CD14-positive monocyte (primary cell): ENCODE results near the gene BAG3. TPM values are rescaled to one million over a fixed set of nuclear protein-coding genes. Genes with fewer than 3 reads are reported as not detected.

Experiments
- DNase-seq, 3 donors: peaks; one replicate each; pipeline ENCODE4 v3.0.0-alpha.2; 2011 to 2022
- H2AFZ ChIP-seq: 2 replicates; pipeline ENCODE4 v1.6.0; 2012; ENCODE audit warnings: mild to moderate bottlenecking, low read depth, low read length, inconsistent platforms; ENCODE audit not compliant: insufficient read depth, poor library complexity, severe bottlenecking
- H3K27ac ChIP-seq, 2 donors: 1 replicate in 1 of 2; 2 replicates in 1 of 2; pipeline ENCODE4 v1.5.1; 2012 to 2013; ENCODE audit warnings: low read length in 2 of 2, control low read depth in 1 of 2, inconsistent platforms in 1 of 2, low read depth in 1 of 2, mild to moderate bottlenecking in 1 of 2
- H3K27me3 ChIP-seq, 2 donors: one replicate each; pipeline versions ENCODE4 v1.6.0 to v1.6.1; 2011 to 2013; ENCODE audit warnings: low read length in 2 of 2; ENCODE audit not compliant: control insufficient read depth in 2 of 2, insufficient read depth in 2 of 2
- H3K36me3 ChIP-seq, 2 donors: replicated peaks in 1 of 2; 1 replicate in 1 of 2; 2 replicates in 1 of 2; pipeline versions ENCODE4 v1.5.1 to v1.6.1; 2012 to 2013; ENCODE audit warnings: low read length in 2 of 2, control low read depth in 1 of 2, inconsistent platforms in 1 of 2, mild to moderate bottlenecking in 1 of 2; ENCODE audit not compliant: insufficient read depth in 2 of 2, control insufficient read depth in 1 of 2
- H3K4me1 ChIP-seq, 2 donors: 1 replicate in 1 of 2; 2 replicates in 1 of 2; pipeline versions ENCODE4 v1.5.1 to v1.6.1; 2012 to 2013; ENCODE audit warnings: low read length in 2 of 2, control low read depth in 1 of 2, inconsistent platforms in 1 of 2, mild to moderate bottlenecking in 1 of 2, moderate library complexity in 1 of 2; ENCODE audit not compliant: insufficient read depth in 2 of 2, control insufficient read depth in 1 of 2
- H3K4me2 ChIP-seq: replicated peaks from 2 replicates; pipeline ENCODE3; 2012; ENCODE audit warnings: low read length, moderate library complexity, mild to moderate bottlenecking; ENCODE audit not compliant: poor library complexity, severe bottlenecking; ENCODE audit errors: extremely low read depth
- H3K4me3 ChIP-seq, 3 experiments: fragments of 200-600 bp in 1 of 3; sonication (generic) in 1 of 3; replicated peaks in 1 of 3; 1 replicate in 2 of 3; 2 replicates in 1 of 3; pipeline ENCODE4 v1.5.1; 2011 to 2013; ENCODE audit warnings: low read length in 3 of 3, mild to moderate bottlenecking in 3 of 3, control low read depth in 2 of 3, low read depth in 2 of 3, inconsistent platforms in 1 of 3, moderate library complexity in 1 of 3
- H3K79me2 ChIP-seq: 2 replicates; pipeline ENCODE4 v1.6.0; 2012; ENCODE audit warnings: mild to moderate bottlenecking, control low read depth, inconsistent platforms, low read length, moderate library complexity; ENCODE audit not compliant: insufficient read depth
- H3K9ac ChIP-seq: 2 replicates; pipeline ENCODE4 v1.6.0; 2017; ENCODE audit warnings: low read length, mild to moderate bottlenecking; ENCODE audit not compliant: insufficient read depth, poor library complexity, severe bottlenecking
- H3K9me3 ChIP-seq, 2 donors: replicated peaks in 1 of 2; 1 replicate in 1 of 2; 2 replicates in 1 of 2; pipeline versions ENCODE4 v1.5.1 to v1.6.1; 2012 to 2013; ENCODE audit warnings: low read length in 2 of 2, control low read depth in 1 of 2; ENCODE audit not compliant: control insufficient read depth in 1 of 2, insufficient read depth in 1 of 2
- H4K20me1 ChIP-seq: 2 replicates; pipeline ENCODE4 v1.6.0; 2012; ENCODE audit warnings: mild to moderate bottlenecking, low read length, control low read depth, moderate library complexity; ENCODE audit not compliant: insufficient read depth
- H3K27ac Mint-ChIP-seq, 7 donors: one replicate each; pipeline ENCODE4 v1.8.0; 2020; ENCODE audit warnings: mild to moderate bottlenecking in 7 of 7, mixed read lengths in 7 of 7, moderate library complexity in 6 of 7, inconsistent platforms in 2 of 7
- H3K27me3 Mint-ChIP-seq, 3 donors: one replicate each; pipeline ENCODE4 v1.8.0; 2021 to 2022; ENCODE audit warnings: low read depth in 3 of 3, mild to moderate bottlenecking in 3 of 3, mixed read lengths in 3 of 3, moderate library complexity in 3 of 3, inconsistent platforms in 1 of 3
- H3K36me3 Mint-ChIP-seq, 2 donors: one replicate each; pipeline ENCODE4 v1.8.0; 2020; ENCODE audit warnings: mixed read lengths in 2 of 2, inconsistent platforms in 1 of 2, mild to moderate bottlenecking in 1 of 2
- H3K4me1 Mint-ChIP-seq: one replicate; pipeline ENCODE4 v1.8.0; 2020; ENCODE audit warnings: mild to moderate bottlenecking, mixed read lengths
- H3K4me3 Mint-ChIP-seq, 2 donors: one replicate each; pipeline ENCODE4 v1.8.0; 2020; ENCODE audit warnings: mild to moderate bottlenecking in 2 of 2, mixed read lengths in 2 of 2, moderate library complexity in 1 of 2
- H3K9me3 Mint-ChIP-seq, 7 donors: one replicate each; pipeline ENCODE4 v1.8.0; 2020 to 2022; ENCODE audit warnings: mixed read lengths in 7 of 7, mild to moderate bottlenecking in 6 of 7, moderate library complexity in 6 of 7, inconsistent platforms in 2 of 7
- WGBS: methylation state at CpG from one replicate; pipeline ENCODE4 v1.1.5; 2013; ENCODE audit warnings: missing lambda C conversion rate; ENCODE audit not compliant: insufficient coverage; 5-methylcytosine and 5-hydroxymethylcytosine counted together
- intact Hi-C, 2 donors: fragments of 100-400 bp; cut with micrococcal nuclease; formaldehyde crosslinking; loops; one replicate each; pipeline versions ENCODE4 v1.15.0 to v1.15.1; 2023
- polyA plus RNA-seq, 3 donors: library from polyadenylated mRNA; depleted of rRNA in 1 of 3; unstranded in 2 of 3; stranded (reverse) in 1 of 3; fragments of 300-500 nt in 2 of 3; fragments of >200 nt in 1 of 3; fragmentation: Illumina TruSeq in 2 of 3; gene quantifications; 1 replicate in 2 of 3; 2 replicates in 1 of 3; pipeline ENCODE4 v1.2.3, GENCODE V29; 2012 to 2021
- TF ChIP-seq, protein P1 (sequence below): fragments of 200-600 bp; IDR thresholded peaks from one replicate; pipeline ENCODE4 v1.8.0; 2022; ENCODE audit warnings: antibody characterized with exemption, mild to moderate bottlenecking

The BAG3 gene
- polyA plus RNA-seq, 3 donors: 1.0 to 10.2 (median 2.8) TPM

DNA sequence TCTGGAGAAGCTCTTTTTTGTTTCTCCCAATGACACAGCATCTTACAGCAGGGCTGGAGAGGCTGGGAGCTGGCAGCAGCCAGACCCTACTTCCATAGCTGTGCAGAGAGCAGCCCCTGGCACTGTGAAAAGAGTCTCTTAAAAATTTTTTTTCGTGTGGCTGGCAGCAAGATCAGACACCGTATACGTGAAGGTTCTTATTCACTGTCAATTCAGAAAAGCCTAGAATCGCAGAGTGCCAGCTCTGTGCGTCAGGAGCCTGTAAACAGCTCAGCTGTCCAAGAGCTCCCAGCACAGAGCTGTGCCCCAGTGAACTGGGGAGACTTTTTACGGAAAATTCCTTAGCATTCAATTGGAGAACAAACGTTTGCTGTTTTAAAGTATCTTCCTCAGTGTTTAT is 6.5 kb downstream of the BAG3 start:
- H3K4me3 ChIP-seq: no peak overlapping the region
- H3K9ac ChIP-seq: no peak overlapping the region
- TF ChIP-seq, protein P1, sequence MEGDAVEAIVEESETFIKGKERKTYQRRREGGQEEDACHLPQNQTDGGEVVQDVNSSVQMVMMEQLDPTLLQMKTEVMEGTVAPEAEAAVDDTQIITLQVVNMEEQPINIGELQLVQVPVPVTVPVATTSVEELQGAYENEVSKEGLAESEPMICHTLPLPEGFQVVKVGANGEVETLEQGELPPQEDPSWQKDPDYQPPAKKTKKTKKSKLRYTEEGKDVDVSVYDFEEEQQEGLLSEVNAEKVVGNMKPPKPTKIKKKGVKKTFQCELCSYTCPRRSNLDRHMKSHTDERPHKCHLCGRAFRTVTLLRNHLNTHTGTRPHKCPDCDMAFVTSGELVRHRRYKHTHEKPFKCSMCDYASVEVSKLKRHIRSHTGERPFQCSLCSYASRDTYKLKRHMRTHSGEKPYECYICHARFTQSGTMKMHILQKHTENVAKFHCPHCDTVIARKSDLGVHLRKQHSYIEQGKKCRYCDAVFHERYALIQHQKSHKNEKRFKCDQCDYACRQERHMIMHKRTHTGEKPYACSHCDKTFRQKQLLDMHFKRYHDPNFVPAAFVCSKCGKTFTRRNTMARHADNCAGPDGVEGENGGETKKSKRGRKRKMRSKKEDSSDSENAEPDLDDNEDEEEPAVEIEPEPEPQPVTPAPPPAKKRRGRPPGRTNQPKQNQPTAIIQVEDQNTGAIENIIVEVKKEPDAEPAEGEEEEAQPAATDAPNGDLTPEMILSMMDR: no peak
- peaks cover 0 to 7% of the 10 kb centered on the region in 2 donors for H3K4me1 ChIP-seq
- intact Hi-C loops: no loop called here
- H3K79me2 ChIP-seq: no peaks in the 10 kb centered on the region
- Mint-ChIP-seq H3K27me3 (peaks cover 14 to 22% (median 17%) of the 10 kb centered on the region in 3 donors), H3K4me3 (no peak overlapping the region), H3K4me1 (peaks cover 24% of the 10 kb centered on the region), H3K27ac (no peak overlapping the region), H3K36me3 (peaks cover 18 to 22% of the 10 kb centered on the region in 2 donors), H3K9me3 (no peaks in the 10 kb centered on the region)
- no peak overlapping the region for H2AFZ ChIP-seq
- no peak for DNase-seq
- H3K36me3 ChIP-seq: no peaks in the 10 kb centered on the region
- peaks cover 59% of the 10 kb centered on the region for H4K20me1 ChIP-seq
- peaks cover 0 to 9% of the 10 kb centered on the region in 2 donors for H3K27me3 ChIP-seq
- H3K4me2 ChIP-seq: no peak overlapping the region
- H3K9me3 ChIP-seq: no peaks in the 10 kb centered on the region
- H3K27ac ChIP-seq: no peak overlapping the region
- 95% methylated on average over 5 of the region's 7 CpGs for WGBS

DNA sequence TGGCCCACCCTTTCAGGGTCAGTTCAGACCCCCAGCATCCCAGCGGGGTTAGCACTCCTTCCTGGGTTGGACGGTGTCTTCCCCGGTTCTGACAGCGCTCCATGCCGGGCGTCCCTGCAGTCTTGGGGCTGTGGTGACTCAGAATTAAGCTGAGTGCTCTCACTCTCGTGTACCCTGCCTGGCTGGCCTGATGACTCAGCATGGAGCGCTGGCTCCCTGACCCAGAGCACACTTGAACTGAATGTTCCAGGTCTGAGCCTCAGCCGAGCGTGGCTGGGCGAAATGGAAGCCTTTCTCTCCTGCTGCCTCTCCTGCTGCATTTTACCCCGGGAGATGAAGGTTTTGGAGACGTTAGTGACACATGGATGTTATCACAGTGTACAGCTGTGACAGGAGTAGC is 7.1 kb downstream of the BAG3 start:
- intact Hi-C loops: no loop called here
- H3K27me3 Mint-ChIP-seq: peaks cover 13 to 16% (median 13%) of the 10 kb centered on the region in 3 donors

More for the DNA sequence above, 7.1 kb downstream of the BAG3 start:
- H3K9me3 ChIP-seq: no peaks in the 10 kb centered on the region
- H3K79me2 ChIP-seq: no peaks in the 10 kb centered on the region
- no peaks in the 10 kb centered on the region for H3K9me3 Mint-ChIP-seq
- H3K27me3 ChIP-seq: peaks cover 0 to 3% of the 10 kb centered on the region in 2 donors
- H4K20me1 ChIP-seq: peaks cover 60% of the 10 kb centered on the region
- no peak overlapping the region for H2AFZ ChIP-seq
- no peaks in the 10 kb centered on the region for H3K36me3 ChIP-seq
- WGBS: 75% methylated on average over 11 of the region's 13 CpGs
- TF ChIP-seq, protein P1: no peak
- peaks cover 20 to 21% of the 10 kb centered on the region in 2 donors for H3K36me3 Mint-ChIP-seq
- no peak overlapping the region for H3K27ac Mint-ChIP-seq
- no peak overlapping the region for H3K27ac ChIP-seq
- H3K4me3 Mint-ChIP-seq: no peak overlapping the region
- H3K4me1 ChIP-seq: peaks cover 0 to 7% of the 10 kb centered on the region in 2 donors
- H3K4me2 ChIP-seq: no peak overlapping the region
- peak in 2 of 3 donors; percentile 26 to 48 for DNase-seq
- H3K4me3 ChIP-seq: no peak overlapping the region
- H3K9ac ChIP-seq: no peak overlapping the region
- peaks cover 19% of the 10 kb centered on the region for H3K4me1 Mint-ChIP-seq
